Measurements from ENCODE around the gene KLHL29.
"Not testable (repeated sequence)": the region's sequence is repeated elsewhere in the genome, so short reads cannot be mapped to it uniquely, and the experiment has no call there.

The KLHL29 gene

DNA sequence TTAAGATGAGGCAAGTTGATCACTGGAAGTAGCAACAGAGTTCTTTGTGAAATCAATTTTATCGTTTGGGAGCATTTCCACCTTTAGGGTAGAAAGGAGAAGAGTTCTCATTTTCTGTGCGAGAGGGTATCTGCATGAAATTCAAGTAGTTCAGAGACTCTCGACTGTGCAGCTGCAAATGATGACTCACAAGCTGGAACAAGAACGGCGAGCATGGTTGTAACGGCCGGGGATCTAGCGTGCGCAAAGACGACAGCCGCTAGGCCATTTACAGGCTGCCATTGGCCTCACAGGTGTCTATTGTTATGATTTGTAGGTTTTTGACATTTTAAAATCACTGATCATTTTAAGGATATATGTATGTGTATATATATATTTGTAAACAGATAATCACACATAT is 5.2 kb downstream of the KLHL29 start:
- Histone ChIP-seq H3K9ac (ENCODE audit: low read depth in 1 of 2, low read length in 2 of 2) (no peak overlapping the region), H3K27ac (ENCODE audit: low read depth in 2 of 2, low read length in 2 of 2) (no peak overlapping the region), H3K36me3 (ENCODE audit: control insufficient read depth in 2 of 2, insufficient read depth in 2 of 2, low read length in 2 of 2) (no peaks in the 10 kb centered on the region), H3K4me1 (ENCODE audit: control insufficient read depth in 2 of 2, insufficient read depth in 2 of 2, low read length in 2 of 2) (peaks cover 7 to 10% of the 10 kb centered on the region in 2 donors), H3K9me3 (ENCODE audit: control insufficient read depth in 2 of 2, low read length in 2 of 2) (no peaks in the 10 kb centered on the region), H3K27me3 (ENCODE audit: control insufficient read depth in 2 of 2, insufficient read depth in 2 of 2, low read length in 2 of 2) (peaks cover 12 to 25% of the 10 kb centered on the region in 2 donors), H3K4me3 (ENCODE audit: low read length in 2 of 2) (no peak overlapping the region)

DNA sequence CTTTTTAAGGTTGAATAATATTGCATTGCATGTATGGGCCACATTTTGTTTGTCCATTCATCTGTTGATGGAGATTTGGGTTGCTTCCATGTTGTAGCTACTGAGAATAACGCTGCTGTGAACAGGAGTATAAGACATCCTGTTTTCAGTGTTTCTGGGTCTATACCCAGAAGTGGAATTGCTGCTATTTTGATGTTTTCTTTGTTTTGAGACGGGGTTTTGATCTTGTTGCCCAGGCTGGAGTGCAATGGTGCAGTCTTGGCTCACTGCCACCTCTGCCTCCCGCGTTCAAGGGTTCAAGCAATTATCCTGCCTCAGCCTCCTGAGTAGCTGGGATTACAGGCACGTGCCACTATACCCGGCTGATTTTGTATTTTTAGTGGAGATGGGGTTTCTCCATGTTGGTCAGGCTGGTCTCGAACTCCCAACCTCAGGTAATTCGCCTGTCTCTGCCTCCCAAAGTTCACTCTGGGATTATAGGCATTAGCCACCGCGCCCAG is 6.3 kb downstream of the KLHL29 start:
- not testable (repeated sequence) for H3K36me3 ChIP-seq (ENCODE audit: control insufficient read depth in 2 of 2, insufficient read depth in 2 of 2, low read length in 2 of 2); H3K4me1 ChIP-seq (ENCODE audit: control insufficient read depth in 2 of 2, insufficient read depth in 2 of 2, low read length in 2 of 2); H3K9me3 ChIP-seq (ENCODE audit: control insufficient read depth in 2 of 2, low read length in 2 of 2); H3K9ac ChIP-seq (ENCODE audit: low read depth in 1 of 2, low read length in 2 of 2); H3K4me3 ChIP-seq (ENCODE audit: low read length in 2 of 2); H3K27ac ChIP-seq (ENCODE audit: low read depth in 2 of 2, low read length in 2 of 2)
- peaks cover 10 to 20% of the 10 kb centered on the region in 2 donors for H3K27me3 ChIP-seq (ENCODE audit: control insufficient read depth in 2 of 2, insufficient read depth in 2 of 2, low read length in 2 of 2)

DNA sequence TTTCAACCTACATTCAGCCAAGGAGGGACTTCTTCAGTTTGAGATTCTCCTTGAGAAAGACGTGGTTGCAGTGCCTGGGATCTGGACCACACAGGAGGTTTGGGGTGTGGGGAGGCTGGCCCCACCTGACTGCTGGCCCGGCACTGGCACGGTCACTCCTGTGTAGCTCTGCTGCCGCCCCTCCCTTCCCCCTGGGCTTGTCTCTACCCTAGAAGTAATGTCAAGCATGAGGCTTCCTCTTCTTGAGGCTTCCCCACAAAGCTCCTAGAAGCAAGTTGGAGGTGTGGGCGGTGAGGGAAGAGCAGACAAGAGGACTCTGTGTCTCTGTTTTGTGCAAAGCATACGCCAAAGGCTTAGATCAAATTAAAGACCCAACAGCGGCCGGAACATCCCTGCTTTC is 8.7 kb downstream of the KLHL29 start:
- peaks cover 0 to 3% of the 10 kb centered on the region in 2 donors for H3K27me3 ChIP-seq (ENCODE audit: control insufficient read depth in 2 of 2, insufficient read depth in 2 of 2, low read length in 2 of 2)
- no peaks in the 10 kb centered on the region for H3K4me1 ChIP-seq (ENCODE audit: control insufficient read depth in 2 of 2, insufficient read depth in 2 of 2, low read length in 2 of 2)
- H3K27ac ChIP-seq (ENCODE audit: low read depth in 2 of 2, low read length in 2 of 2), result no peak overlapping the region
- H3K9me3 ChIP-seq (ENCODE audit: control insufficient read depth in 2 of 2, low read length in 2 of 2), result no peaks in the 10 kb centered on the region
- H3K9ac ChIP-seq (ENCODE audit: low read depth in 1 of 2, low read length in 2 of 2), result no peak overlapping the region
- no peak overlapping the region for H3K4me3 ChIP-seq (ENCODE audit: low read length in 2 of 2)
- no peaks in the 10 kb centered on the region for H3K36me3 ChIP-seq (ENCODE audit: control insufficient read depth in 2 of 2, insufficient read depth in 2 of 2, low read length in 2 of 2)

DNA sequence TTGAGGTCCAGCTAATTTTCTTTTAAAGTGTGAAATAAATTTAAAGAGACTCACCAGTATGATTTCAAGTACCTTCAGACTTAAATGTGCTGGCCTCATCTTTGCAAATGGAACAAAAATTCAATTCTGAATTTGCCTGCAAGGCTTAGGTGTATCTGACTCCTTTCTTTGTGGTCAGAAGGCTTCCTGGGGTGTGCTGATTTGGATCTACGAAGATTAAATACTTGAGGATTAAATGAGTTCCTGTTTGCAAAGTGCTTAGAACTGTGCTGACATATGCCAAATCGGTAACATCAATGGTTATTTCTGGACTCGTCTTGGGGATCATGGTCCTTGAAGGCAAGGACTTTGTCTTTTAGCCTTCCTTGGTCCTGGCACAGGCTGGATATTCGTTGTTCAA is 9.7 kb downstream of the KLHL29 start:
- H3K9me3 ChIP-seq (ENCODE audit: control insufficient read depth in 2 of 2, low read length in 2 of 2), result no peaks in the 10 kb centered on the region
- no peaks in the 10 kb centered on the region for H3K4me1 ChIP-seq (ENCODE audit: control insufficient read depth in 2 of 2, insufficient read depth in 2 of 2, low read length in 2 of 2)
- H3K36me3 ChIP-seq (ENCODE audit: control insufficient read depth in 2 of 2, insufficient read depth in 2 of 2, low read length in 2 of 2), result no peaks in the 10 kb centered on the region
- H3K9ac ChIP-seq (ENCODE audit: low read depth in 1 of 2, low read length in 2 of 2), result no peak overlapping the region
- no peaks in the 10 kb centered on the region for H3K27me3 ChIP-seq (ENCODE audit: control insufficient read depth in 2 of 2, insufficient read depth in 2 of 2, low read length in 2 of 2)
- no peak overlapping the region for H3K4me3 ChIP-seq (ENCODE audit: low read length in 2 of 2)
- H3K27ac ChIP-seq (ENCODE audit: low read depth in 2 of 2, low read length in 2 of 2), result no peak overlapping the region

DNA sequence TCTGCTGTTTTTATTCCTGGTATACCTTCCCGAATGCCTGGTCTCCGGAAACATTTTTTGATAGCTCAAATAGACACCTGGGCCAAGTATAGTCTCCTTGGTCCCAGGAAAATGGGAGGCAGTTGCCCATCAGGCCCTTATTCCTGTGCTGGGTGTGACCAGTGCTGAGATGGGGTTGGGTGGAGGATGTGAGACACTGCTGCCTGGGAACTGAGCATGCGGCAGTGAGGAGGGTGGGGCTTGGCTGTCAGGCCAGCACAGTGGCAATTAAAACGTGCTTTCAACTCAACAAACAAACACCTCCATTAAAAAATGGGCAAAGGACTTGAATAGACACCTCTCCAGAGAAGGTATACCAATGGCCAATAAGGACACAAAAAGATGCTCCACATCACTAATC is 12.5 kb downstream of the KLHL29 start:
- no peak overlapping the region for H3K4me3 ChIP-seq (ENCODE audit: low read length in 2 of 2)

DNA sequence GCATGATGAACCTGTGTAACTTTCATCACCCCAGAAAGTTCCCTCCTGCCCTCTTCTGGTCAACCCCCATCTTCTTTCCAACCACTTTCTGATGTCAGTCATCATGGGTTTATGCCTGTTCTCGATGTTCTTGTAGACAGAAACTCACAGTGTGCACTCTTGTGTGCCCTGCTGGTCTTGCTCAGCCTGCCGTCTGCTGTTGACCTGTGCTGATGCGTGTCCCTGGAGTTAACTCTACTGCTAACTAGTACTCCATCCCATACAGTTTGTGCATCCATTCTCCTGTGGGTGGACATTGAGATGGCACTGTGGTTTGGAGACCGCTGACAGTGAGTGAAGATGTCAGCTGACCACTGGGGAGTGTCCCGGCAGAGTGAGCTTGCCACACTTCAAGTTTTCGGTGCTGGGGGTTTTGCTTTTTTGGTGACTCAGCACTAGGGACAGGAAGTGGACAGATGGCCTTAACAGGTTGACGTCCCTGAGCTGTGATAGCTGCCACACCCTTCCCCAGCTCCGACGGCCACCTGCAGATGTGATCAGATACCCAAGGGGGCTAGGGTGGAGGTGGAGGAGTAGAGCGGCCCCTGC is 14.8 kb downstream of the KLHL29 start:
- no peaks in the 10 kb centered on the region for H3K36me3 ChIP-seq (ENCODE audit: control insufficient read depth in 2 of 2, insufficient read depth in 2 of 2, low read length in 2 of 2)

More for the DNA sequence above, 12.5 kb downstream of the KLHL29 start:
- Histone ChIP-seq H3K36me3 (ENCODE audit: control insufficient read depth in 2 of 2, insufficient read depth in 2 of 2, low read length in 2 of 2) (no peaks in the 10 kb centered on the region), H3K27ac (ENCODE audit: low read depth in 2 of 2, low read length in 2 of 2) (no peak overlapping the region), H3K9me3 (ENCODE audit: control insufficient read depth in 2 of 2, low read length in 2 of 2) (no peaks in the 10 kb centered on the region), H3K9ac (ENCODE audit: low read depth in 1 of 2, low read length in 2 of 2) (no peak overlapping the region), H3K4me1 (ENCODE audit: control insufficient read depth in 2 of 2, insufficient read depth in 2 of 2, low read length in 2 of 2) (no peaks in the 10 kb centered on the region), H3K27me3 (ENCODE audit: control insufficient read depth in 2 of 2, insufficient read depth in 2 of 2, low read length in 2 of 2) (no peaks in the 10 kb centered on the region)

DNA sequence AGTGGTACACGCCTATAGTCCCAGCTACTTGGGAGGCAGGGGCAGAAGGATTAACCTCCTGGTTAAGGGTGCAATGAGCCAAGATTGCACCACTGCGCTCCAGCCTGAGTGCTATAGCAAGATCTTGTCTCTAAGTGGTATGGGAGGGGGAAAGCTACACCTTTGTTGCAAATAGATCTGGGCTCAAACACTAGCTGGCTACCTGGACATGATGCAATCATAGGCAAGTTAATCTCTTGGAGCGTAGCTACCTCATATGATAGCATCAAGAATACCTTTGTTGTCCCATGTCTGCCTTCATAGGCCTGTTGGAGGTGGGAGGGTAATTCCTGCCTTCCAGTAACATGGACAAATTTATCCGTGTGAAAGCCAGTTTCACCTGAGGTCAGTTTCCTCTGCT is 15.7 kb downstream of the KLHL29 start:
- H3K27ac ChIP-seq (ENCODE audit: low read depth in 2 of 2, low read length in 2 of 2), result no peak overlapping the region
- no peaks in the 10 kb centered on the region for H3K9me3 ChIP-seq (ENCODE audit: control insufficient read depth in 2 of 2, low read length in 2 of 2)
- H3K9ac ChIP-seq (ENCODE audit: low read depth in 1 of 2, low read length in 2 of 2), result no peak overlapping the region
- H3K36me3 ChIP-seq (ENCODE audit: control insufficient read depth in 2 of 2, insufficient read depth in 2 of 2, low read length in 2 of 2), result no peaks in the 10 kb centered on the region
- H3K4me1 ChIP-seq (ENCODE audit: control insufficient read depth in 2 of 2, insufficient read depth in 2 of 2, low read length in 2 of 2), result peaks cover 5 to 15% of the 10 kb centered on the region in 2 donors
- H3K27me3 ChIP-seq (ENCODE audit: control insufficient read depth in 2 of 2, insufficient read depth in 2 of 2, low read length in 2 of 2), result no peaks in the 10 kb centered on the region
- H3K4me3 ChIP-seq (ENCODE audit: low read length in 2 of 2), result no peak overlapping the region

More for the DNA sequence above, 14.8 kb downstream of the KLHL29 start:
- Histone ChIP-seq H3K4me3 (ENCODE audit: low read length in 2 of 2) (no peak overlapping the region), H3K4me1 (ENCODE audit: control insufficient read depth in 2 of 2, insufficient read depth in 2 of 2, low read length in 2 of 2) (peaks cover 5 to 14% of the 10 kb centered on the region in 2 donors), H3K27me3 (ENCODE audit: control insufficient read depth in 2 of 2, insufficient read depth in 2 of 2, low read length in 2 of 2) (no peaks in the 10 kb centered on the region), H3K27ac (ENCODE audit: low read depth in 2 of 2, low read length in 2 of 2) (no peak overlapping the region), H3K9me3 (ENCODE audit: control insufficient read depth in 2 of 2, low read length in 2 of 2) (no peaks in the 10 kb centered on the region), H3K9ac (ENCODE audit: low read depth in 1 of 2, low read length in 2 of 2) (no peak overlapping the region)

DNA sequence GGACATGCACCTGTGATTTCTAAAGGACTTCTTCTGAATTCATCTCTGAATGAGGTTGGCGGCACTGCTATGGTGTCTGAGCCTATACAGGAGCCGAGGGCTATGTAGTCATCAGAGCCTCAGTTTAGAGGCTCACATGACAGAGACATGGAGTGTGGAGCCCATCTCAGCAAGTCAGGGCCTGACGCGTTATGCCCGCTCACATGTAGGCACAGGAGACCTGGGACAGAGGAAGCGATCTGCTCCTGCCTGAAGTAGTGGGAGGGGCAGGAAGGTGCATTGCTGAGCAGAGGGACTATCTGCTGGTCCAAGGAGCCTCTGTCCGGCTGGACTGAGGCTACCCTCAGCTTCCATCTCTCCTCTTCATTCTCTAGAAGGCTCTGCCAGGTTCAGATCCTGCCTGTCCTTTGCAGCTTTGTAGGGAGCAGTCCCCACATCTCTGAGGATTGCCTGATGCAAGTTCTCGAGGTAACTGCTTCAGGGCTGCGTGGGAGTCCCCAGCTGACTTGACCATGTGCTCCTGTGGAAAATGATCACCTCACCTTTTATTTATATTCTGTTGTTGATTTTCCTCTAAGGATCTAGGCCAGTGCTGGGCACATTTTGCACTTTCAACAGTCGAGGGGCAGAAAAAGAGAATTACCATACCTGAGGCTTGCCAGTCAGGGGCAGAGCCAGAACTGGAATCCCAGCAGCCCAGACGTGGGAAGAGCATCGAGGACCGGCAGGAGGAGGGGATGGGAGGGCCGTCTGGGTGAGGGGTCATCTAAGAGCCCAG is 16.6 kb downstream of the KLHL29 start:
- Histone ChIP-seq H3K4me1 (ENCODE audit: control insufficient read depth in 2 of 2, insufficient read depth in 2 of 2, low read length in 2 of 2) (peaks cover 5 to 15% of the 10 kb centered on the region in 2 donors), H3K9ac (ENCODE audit: low read depth in 1 of 2, low read length in 2 of 2) (no peak overlapping the region), H3K27me3 (ENCODE audit: control insufficient read depth in 2 of 2, insufficient read depth in 2 of 2, low read length in 2 of 2) (no peaks in the 10 kb centered on the region), H3K27ac (ENCODE audit: low read depth in 2 of 2, low read length in 2 of 2) (no peak overlapping the region), H3K4me3 (ENCODE audit: low read length in 2 of 2) (no peak overlapping the region), H3K36me3 (ENCODE audit: control insufficient read depth in 2 of 2, insufficient read depth in 2 of 2, low read length in 2 of 2) (no peaks in the 10 kb centered on the region), H3K9me3 (ENCODE audit: control insufficient read depth in 2 of 2, low read length in 2 of 2) (no peaks in the 10 kb centered on the region)

DNA sequence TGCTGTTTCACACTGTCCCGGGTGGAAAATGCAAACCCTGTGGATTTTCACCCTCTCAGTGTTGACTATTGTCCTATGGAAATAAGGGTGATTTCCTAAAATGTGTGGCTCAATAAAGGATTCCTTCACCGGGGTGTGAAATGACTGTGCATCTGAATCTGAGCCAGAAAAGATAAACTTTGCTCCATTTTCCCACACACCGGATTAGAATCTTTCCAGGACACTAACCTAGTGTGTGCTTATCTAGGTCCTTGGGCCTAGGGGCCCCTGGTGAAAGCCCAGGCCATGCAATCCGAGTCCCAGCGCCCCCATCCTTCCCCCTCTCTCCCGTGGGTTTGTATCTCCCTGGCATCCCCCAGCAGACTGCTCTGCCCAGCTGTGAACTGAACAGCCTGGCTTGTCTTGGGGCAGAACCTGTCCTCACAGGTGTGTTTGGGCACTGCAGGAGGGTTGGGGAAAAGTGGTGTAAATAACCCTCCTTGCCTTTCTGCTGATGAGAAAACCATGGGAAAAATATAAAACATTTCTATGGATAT is 17.3 kb downstream of the KLHL29 start:
- Histone ChIP-seq H3K9ac (ENCODE audit: low read depth in 1 of 2, low read length in 2 of 2) (no peak overlapping the region), H3K4me1 (ENCODE audit: control insufficient read depth in 2 of 2, insufficient read depth in 2 of 2, low read length in 2 of 2) (peaks cover 5 to 15% of the 10 kb centered on the region in 2 donors), H3K27me3 (ENCODE audit: control insufficient read depth in 2 of 2, insufficient read depth in 2 of 2, low read length in 2 of 2) (no peaks in the 10 kb centered on the region), H3K36me3 (ENCODE audit: control insufficient read depth in 2 of 2, insufficient read depth in 2 of 2, low read length in 2 of 2) (no peaks in the 10 kb centered on the region), H3K9me3 (ENCODE audit: control insufficient read depth in 2 of 2, low read length in 2 of 2) (no peaks in the 10 kb centered on the region), H3K4me3 (ENCODE audit: low read length in 2 of 2) (no peak overlapping the region), H3K27ac (ENCODE audit: low read depth in 2 of 2, low read length in 2 of 2) (no peak overlapping the region)

DNA sequence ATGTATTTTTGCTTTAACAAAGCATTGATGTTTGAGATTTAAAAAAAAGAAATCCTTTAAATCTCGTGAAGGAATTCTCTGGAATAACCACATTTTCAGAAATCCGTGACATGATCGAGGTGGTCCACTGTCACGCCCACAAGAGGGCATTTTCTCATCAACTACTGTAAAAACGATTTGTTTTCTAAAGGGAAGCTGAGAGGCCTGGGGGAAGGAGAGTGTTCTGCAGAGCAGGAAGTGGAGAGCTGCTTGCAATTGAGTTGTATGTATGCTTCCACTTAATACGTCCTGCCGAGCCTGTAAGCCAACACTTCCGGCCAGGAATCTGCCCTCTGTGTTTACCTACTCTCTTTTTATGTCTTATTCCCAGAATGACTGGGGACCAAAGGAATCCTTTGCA is 19.4 kb downstream of the KLHL29 start:
- H3K27ac ChIP-seq (ENCODE audit: low read depth in 2 of 2, low read length in 2 of 2), result peak overlapping the region; percentile 59 to 65
- no peaks in the 10 kb centered on the region for H3K9me3 ChIP-seq (ENCODE audit: control insufficient read depth in 2 of 2, low read length in 2 of 2)

More for the DNA sequence above, 19.4 kb downstream of the KLHL29 start:
- H3K36me3 ChIP-seq (ENCODE audit: control insufficient read depth in 2 of 2, insufficient read depth in 2 of 2, low read length in 2 of 2), result no peaks in the 10 kb centered on the region
- peak overlapping the region; percentile 30 to 34 for H3K4me3 ChIP-seq (ENCODE audit: low read length in 2 of 2)
- H3K9ac ChIP-seq (ENCODE audit: low read depth in 1 of 2, low read length in 2 of 2), result peak overlapping the region in 1 of 2 donors; percentile 36
- no peaks in the 10 kb centered on the region for H3K27me3 ChIP-seq (ENCODE audit: control insufficient read depth in 2 of 2, insufficient read depth in 2 of 2, low read length in 2 of 2)
- H3K4me1 ChIP-seq (ENCODE audit: control insufficient read depth in 2 of 2, insufficient read depth in 2 of 2, low read length in 2 of 2), result peaks cover 5 to 15% of the 10 kb centered on the region in 2 donors
